ENCODE measurements around the gene BRD8. TPM values are rescaled to one million over a fixed set of nuclear protein-coding genes. Genes with fewer than 3 reads are reported as not detected.

BRD8 gene
- total RNA-seq, 3 donors from 2014 or later: 42.6 to 58.5 (median 57.3) TPM

GRCh38 chr5:138186002-138186447, 7.6 kb upstream of the BRD8 start:
- ATAC-seq: no peak
- Histone ChIP-seq H3K36me3 (ENCODE audit: low read depth) (peaks cover 6% of the 10 kb centered on the region), H3K4me3 (no peak overlapping the region), H3K4me1 (ENCODE audit: low read depth) (no peaks in the 10 kb centered on the region), H3K9me3 (no peaks in the 10 kb centered on the region)
- intact Hi-C loops (cut with DNase I, micrococcal nuclease): no loop called here
- no peak for DNase-seq
- TF ChIP-seq CTCF (IDR thresholded peaks at IDR 0.05): no peak

GRCh38 chr5:138182808-138183207, 4.4 kb upstream of the BRD8 start:
- H3K9me3 ChIP-seq: no peaks in the 10 kb centered on the region
- intact Hi-C loops (cut with DNase I, micrococcal nuclease): no loop called here
- H3K4me3 ChIP-seq: no peak overlapping the region
- DNase-seq (no peak), ATAC-seq (no peak)
- no peaks in the 10 kb centered on the region for H3K36me3 ChIP-seq (ENCODE audit: low read depth)
- peaks cover 12% of the 10 kb centered on the region for H3K4me1 ChIP-seq (ENCODE audit: low read depth)
- TF ChIP-seq CTCF (IDR thresholded peaks at IDR 0.05): no peak

GRCh38 chr5:138180841-138181240, 2.4 kb upstream of the BRD8 start:
- no peak overlapping the region for H3K4me3 ChIP-seq
- DNase-seq (no peak), ATAC-seq (no peak)
- intact Hi-C loops (cut with DNase I, micrococcal nuclease): no loop called here
- no peak for TF ChIP-seq CTCF (IDR thresholded peaks at IDR 0.05)
- H3K36me3 ChIP-seq (ENCODE audit: low read depth): no peaks in the 10 kb centered on the region
- H3K9me3 ChIP-seq: no peaks in the 10 kb centered on the region
- H3K4me1 ChIP-seq (ENCODE audit: low read depth): peaks cover 19% of the 10 kb centered on the region

- no peaks in the 10 kb centered on the region for H3K9me3 ChIP-seq
- DNase-seq (peak in 1 of 3 donors; percentile 6), ATAC-seq (peak; percentile 34)
- H3K4me1 ChIP-seq (ENCODE audit: low read depth): peaks cover 19% of the 10 kb centered on the region
- no peak for TF ChIP-seq CTCF (IDR thresholded peaks at IDR 0.05)
- H3K4me3 ChIP-seq: no peak overlapping the region
- intact Hi-C loops (cut with DNase I, micrococcal nuclease): no loop called here
- H3K36me3 ChIP-seq (ENCODE audit: low read depth): no peaks in the 10 kb centered on the region
These were observed 1.9 kb upstream of the BRD8 start for GRCh38 chr5:138180183-138180782.

GRCh38 chr5:138179277-138179857, 937 bp upstream of the BRD8 start:
- H3K36me3 ChIP-seq (ENCODE audit: low read depth): no peaks in the 10 kb centered on the region
- intact Hi-C loops (cut with DNase I, micrococcal nuclease): no loop called here
- DNase-seq (peak in 1 of 3 donors; percentile 6), ATAC-seq (peak; percentile 1)
- peaks cover 19% of the 10 kb centered on the region for H3K4me1 ChIP-seq (ENCODE audit: low read depth)
- TF ChIP-seq CTCF (IDR thresholded peaks at IDR 0.05): no peak
- no peak overlapping the region for H3K4me3 ChIP-seq
- H3K9me3 ChIP-seq: no peaks in the 10 kb centered on the region
